PC-9 (cell line): ENCODE results near the gene MACROD2.

Experiments
- CTCF ChIP-seq: fragments of 200-600 bp; sonication (generic); conservative IDR thresholded peaks from 2 replicates; pipeline ENCODE4 v1.6.1; 2017; ENCODE audit warnings: mixed run types, antibody characterized with exemption, mild to moderate bottlenecking, moderate library complexity
- EZH2 ChIP-seq: fragments of 200-600 bp; sonication (generic); IDR thresholded peaks from 2 replicates; pipeline ENCODE4 v1.8.0; 2017; ENCODE audit warnings: antibody characterized with exemption, low read depth

GRCh38 chr20:15179781-15180180 lies 1184.5 kb downstream of the MACROD2 start:
- TF ChIP-seq CTCF (no peak), EZH2 (no peak)
